T-helper 2 cell (primary cell): ENCODE measurements around the gene KLK1.
A peak's percentile ranks its signal among the peaks of the same experiment; 100 is the strongest.

Experiments used
- DNase-seq, 5 experiments: peaks; one replicate each; pipeline versions ENCODE4 v3.0.0 to v3.0.0-alpha.2; 2012 to 2022
- total RNA-seq, 2 donors: gene quantifications; one replicate each; lab custom pipeline; 2026; lab: John Stamatoyannopoulos, UW

KLK1 gene
- total RNA-seq, result 0 reads per million in 2 donors

DNA sequence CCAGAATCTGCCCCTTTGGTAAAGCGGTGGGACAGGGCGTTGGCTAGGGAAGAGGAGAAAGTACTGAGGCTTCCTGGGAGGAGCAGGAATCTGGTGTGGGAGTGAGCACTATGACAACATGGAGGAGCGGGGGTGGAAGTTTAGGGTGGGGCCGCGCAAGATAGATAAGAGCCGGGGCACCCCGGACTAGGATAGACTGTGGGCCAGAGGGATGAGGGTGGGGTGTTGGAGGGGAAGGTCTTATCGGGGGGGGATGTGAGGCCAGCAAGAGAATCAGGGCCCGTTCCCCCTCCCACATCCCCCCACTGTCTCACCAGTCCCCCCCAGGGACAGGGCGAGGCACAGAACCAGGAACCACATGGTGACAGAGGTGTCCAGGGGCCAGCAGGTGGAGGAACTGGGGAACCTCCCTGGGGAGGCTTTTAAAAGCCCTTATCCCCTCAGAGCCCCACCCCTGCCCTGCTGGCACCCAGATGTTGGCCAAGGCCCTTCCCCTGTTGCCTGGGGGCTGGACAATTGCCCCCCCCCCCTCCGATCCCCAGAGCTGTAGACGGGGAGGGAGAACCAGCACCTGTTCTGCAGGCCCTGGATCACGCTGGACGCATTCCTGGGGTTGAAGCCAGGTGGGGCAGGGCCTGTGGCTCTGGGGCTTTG, at the start of gene KLK1:
Gene KLK1 (minus strand): TSS at position 399 of the 654 bp plus-strand sequence. CDS start 39 bp downstream, at position 360.
- DNase-seq, result no peak

DNA sequence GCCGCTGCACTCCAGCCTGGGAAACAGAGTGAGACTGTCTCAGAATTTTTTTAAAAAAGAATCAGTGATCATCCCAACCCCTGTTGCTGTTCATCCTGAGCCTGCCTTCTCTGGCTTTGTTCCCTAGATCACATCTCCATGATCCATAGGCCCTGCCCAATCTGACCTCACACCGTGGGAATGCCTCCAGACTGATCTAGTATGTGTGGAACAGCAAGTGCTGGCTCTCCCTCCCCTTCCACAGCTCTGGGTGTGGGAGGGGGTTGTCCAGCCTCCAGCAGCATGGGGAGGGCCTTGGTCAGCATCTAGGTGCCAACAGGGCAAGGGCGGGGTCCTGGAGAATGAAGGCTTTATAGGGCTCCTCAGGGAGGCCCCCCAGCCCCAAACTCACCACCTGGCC, 49.5 kb upstream of the KLK1 start, which contains the start of gene KLK2:
Gene KLK2 (plus strand): TSS at position 384 of the 400 bp plus-strand sequence. CDS start 35 bp downstream, outside the sequence.
- no peak for DNase-seq

GRCh38 chr19:50870417-50871089, 47.0 kb upstream of the KLK1 start:
- DNase-seq, result peak in 1 of 5 experiments; percentile 66

DNA sequence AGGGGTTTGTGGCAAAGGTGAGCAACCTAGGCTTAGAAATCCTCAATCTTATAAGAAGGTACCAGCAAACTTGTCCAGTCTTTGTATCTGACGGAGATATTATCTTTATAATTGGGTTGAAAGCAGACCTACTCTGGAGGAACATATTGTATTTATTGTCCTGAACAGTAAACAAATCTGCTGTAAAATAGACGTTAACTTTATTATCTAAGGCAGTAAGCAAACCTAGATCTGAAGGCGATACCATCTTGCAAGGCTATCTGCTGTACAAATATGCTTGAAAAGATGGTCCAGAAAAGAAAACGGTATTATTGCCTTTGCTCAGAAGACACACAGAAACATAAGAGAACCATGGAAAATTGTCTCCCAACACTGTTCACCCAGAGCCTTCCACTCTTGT, 45.9 kb upstream of the KLK1 start:
- no peak for DNase-seq

- no peak for DNase-seq
These were observed 38.1 kb upstream of the KLK1 start for GRCh38 chr19:50861496-50862286.

- no peak for DNase-seq
These were observed 37.4 kb upstream of the KLK1 start for GRCh38 chr19:50861010-50861409.

- DNase-seq, result no peak
These were observed 36.3 kb upstream of the KLK1 start for GRCh38 chr19:50859849-50860248.

DNA sequence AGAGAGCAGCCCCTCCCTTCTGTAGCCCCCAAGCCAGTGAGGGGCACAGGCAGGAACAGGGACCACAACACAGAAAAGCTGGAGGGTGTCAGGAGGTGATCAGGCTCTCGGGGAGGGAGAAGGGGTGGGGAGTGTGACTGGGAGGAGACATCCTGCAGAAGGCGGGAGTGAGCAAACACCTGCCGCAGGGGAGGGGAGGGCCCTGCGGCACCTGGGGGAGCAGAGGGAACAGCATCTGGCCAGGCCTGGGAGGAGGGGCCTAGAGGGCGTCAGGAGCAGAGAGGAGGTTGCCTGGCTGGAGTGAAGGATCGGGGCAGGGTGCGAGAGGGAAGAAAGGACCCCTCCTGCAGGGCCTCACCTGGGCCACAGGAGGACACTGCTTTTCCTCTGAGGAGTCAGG, 35.3 kb upstream of the KLK1 start:
- no peak for DNase-seq

DNA sequence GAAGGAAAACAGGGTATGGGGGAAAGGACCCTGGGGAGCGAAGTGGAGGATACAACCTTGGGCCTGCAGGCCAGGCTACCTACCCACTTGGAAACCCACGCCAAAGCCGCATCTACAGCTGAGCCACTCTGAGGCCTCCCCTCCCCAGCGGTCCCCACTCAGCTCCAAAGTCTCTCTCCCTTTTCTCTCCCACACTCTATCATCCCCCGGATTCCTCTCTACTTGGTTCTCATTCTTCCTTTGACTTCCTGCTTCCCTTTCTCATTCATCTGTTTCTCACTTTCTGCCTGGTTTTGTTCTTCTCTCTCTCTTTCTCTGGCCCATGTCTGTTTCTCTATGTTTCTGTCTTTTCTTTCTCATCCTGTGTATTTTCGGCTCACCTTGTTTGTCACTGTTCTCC, 33.8 kb upstream of the KLK1 start:
- no peak for DNase-seq

DNA sequence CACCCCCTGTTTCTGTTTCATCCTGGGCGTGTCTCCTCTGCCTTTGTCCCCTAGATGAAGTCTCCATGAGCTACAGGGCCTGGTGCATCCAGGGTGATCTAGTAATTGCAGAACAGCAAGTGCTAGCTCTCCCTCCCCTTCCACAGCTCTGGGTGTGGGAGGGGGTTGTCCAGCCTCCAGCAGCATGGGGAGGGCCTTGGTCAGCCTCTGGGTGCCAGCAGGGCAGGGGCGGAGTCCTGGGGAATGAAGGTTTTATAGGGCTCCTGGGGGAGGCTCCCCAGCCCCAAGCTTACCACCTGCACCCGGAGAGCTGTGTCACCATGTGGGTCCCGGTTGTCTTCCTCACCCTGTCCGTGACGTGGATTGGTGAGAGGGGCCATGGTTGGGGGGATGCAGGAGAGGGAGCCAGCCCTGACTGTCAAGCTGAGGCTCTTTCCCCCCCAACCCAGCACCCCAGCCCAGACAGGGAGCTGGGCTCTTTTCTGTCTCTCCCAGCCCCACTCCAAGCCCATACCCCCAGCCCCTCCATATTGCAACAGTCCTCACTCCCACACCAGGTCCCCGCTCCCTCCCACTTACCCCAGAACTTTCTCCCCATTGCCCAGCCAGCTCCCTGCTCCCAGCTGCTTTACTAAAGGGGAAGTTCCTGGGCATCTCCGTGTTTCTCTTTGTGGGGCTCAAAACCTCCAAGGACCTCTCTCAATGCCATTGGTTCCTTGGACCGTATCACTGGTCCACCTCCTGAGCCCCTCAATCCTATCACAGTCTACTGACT, 31.2 kb upstream of the KLK1 start, which contains the start of gene KLK3:
Gene KLK3 (plus strand): TSS at position 280 of the 775 bp plus-strand sequence. CDS start 41 bp downstream, at position 321.
- no peak for DNase-seq

DNA sequence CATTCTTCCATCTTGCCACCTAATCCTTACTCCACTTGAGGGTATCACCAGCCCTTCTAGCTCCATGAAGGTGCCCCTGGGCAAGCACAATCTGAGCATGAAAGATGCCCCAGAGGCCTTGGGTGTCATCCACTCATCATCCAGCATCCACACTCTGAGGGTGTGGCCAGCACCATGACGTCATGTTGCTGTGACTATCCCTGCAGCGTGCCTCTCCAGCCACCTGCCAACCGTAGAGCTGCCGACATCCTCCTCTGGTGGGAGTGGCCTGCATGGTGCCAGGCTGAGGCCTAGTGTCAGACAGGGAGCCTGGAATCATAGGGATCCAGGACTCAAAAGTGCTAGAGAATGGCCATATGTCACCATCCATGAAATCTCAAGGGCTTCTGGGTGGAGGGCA, 28.0 kb upstream of the KLK1 start:
- DNase-seq, result no peak

DNA sequence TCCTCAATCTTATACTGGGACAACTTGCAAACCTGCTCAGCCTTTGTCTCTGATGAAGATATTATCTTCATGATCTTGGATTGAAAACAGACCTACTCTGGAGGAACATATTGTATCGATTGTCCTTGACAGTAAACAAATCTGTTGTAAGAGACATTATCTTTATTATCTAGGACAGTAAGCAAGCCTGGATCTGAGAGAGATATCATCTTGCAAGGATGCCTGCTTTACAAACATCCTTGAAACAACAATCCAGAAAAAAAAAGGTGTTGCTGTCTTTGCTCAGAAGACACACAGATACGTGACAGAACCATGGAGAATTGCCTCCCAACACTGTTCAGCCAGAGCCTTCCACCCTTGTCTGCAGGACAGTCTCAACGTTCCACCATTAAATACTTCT, 27.2 kb upstream of the KLK1 start:
- no peak for DNase-seq

DNA sequence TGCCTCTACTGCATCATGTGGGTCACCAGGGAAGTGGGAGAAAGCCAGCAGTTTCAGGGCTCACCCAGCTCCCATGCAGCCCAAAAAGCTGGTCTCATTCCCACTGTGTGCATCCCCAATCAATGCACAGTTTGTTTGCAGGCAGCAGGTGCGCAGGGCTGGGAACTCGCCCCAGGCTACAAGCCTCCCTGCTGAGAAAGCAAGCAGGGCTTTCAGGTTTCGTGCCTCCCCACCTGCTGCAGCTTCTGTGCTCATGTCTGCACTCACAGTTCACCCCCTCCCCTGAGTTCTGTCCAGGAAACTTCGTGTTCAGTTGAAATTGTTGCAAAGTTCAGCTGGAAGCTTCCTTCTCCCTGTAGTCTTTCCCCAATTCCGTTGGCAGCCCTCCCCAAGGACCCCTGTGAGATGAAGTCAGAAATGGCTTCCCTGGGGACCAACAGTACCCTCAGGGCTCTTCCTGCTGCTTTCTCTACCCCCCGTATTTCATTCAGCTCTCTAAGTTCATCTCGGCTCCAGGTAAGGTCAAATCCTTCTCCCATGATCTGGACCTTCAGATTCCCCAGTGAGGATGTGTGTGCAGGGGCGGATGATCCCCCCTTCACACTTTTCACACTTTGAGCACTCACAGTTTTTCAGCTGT, 20.8 kb upstream of the KLK1 start:
- DNase-seq, result no peak

DNA sequence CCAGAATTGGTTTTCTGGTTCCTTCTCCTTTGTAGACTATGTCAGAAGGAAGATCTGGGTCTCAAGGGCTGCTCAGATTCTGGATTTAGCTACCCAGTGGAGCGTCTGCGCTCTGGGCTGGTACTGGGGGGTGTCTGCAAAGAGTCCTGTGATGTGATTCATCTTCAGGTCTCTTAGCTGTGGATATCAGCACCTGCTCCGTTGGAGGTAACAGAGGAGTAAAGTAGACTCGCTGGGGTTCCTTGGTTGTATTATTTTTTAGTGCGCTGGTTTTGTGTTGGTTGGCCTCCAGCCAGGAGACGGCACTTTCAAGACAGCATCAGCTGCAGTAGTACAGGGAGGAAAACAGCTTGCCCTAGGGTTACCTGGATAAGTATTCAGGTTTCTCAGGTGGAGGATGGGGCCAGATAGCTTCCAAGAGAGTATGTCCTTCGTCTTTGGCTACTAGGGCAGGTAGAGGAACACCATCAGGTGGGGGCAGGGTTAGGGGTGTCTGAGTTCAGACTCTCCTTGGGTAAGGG, 20.2 kb upstream of the KLK1 start:
- DNase-seq, result no peak

GRCh38 chr19:50843205-50843604, 19.6 kb upstream of the KLK1 start:
- DNase-seq, result no peak

DNA sequence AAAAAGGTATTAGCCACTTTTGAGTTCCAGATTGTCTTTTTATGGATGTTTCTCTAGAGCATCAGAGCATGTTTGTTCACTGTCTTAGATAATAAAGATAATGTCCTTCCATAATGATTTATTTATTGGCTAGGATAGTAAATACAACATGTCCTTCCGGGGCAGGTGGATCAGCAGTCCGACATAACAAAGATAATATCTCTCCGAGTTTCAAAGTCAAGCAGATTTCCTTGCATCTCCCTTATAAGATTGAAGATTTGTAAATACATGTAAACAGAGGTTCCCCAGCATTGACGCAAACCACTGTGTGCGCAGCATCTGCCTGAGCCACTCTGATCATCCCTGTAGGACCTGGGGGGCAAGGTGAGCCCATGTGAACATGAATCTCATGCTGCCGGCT, 18.5 kb upstream of the KLK1 start:
- DNase-seq, result no peak

DNA sequence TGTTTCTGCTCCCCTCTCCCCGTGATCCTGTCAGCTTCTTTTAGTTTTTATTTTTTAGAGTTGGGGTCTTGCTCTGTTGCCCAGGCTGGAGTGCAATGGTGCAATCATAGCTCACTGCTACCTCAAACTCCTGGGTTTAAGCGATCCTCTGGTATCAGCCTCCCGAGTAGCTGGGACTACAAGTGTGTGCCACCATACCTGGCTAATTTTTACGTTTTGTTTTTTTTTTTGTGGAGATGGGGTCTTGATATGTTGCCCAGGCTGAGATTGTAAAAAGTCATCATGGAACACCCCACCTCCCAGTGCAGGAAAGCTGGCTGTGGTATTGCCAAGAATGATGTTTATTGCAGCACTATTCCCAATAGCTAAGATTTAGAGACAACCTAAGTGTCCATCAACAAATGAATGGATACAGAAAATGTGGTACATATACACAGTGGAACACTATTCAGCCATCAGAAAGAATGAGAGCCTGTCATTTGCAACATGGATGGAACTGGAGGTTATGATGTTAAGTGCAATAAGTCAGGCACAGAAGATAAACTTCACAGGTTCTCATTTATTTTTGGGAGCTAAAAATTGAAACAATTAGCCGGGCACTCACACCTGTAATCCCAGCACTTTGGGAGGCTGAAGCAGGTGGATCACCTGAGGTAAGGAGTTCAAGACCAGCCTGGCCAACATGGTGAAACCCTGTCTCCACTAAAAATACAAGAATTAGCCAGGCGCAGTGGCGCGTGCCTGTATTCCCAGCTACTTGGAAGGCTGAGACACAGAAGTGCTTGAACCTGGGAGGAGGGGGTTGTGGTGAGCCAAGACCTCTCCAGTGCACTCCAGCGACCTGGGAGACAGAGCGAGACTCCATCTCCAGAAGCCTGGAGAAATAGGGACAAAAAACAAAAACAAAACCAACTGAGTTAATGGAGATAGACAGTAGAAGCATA, 16.4 kb upstream of the KLK1 start:
- DNase-seq, result no peak

GRCh38 chr19:50838239-50838638, 14.7 kb upstream of the KLK1 start:
- DNase-seq, result peak in 1 of 5 experiments; percentile 57

GRCh38 chr19:50837300-50837699, 13.7 kb upstream of the KLK1 start:
- DNase-seq, result no peak

GRCh38 chr19:50836543-50837195, 13.1 kb upstream of the KLK1 start:
- DNase-seq, result no peak
